Esophagus muscularis mucosa (tissue), 3 donors: Measurements from ENCODE around the gene NKAIN2.

Source experiments
- POLR2A ChIP-seq: fragments of 450-650 bp; IDR thresholded peaks from one replicate; pipeline ENCODE4 v1.6.1; 2017; ENCODE audit warnings: antibody characterized with exemption, moderate library complexity, mild to moderate bottlenecking, low read depth
- TF ChIP-seq, protein P1 (sequence below), 3 experiments: fragments of 200-600 bp in 2 of 3; fragments of 450-650 bp in 1 of 3; sonication (generic) in 2 of 3; IDR thresholded peaks; one replicate each; pipeline ENCODE4 v1.5.1; 2017 to 2019; ENCODE audit warnings: antibody characterized with exemption in 3 of 3, mild to moderate bottlenecking in 2 of 3, moderate library complexity in 1 of 3

DNA sequence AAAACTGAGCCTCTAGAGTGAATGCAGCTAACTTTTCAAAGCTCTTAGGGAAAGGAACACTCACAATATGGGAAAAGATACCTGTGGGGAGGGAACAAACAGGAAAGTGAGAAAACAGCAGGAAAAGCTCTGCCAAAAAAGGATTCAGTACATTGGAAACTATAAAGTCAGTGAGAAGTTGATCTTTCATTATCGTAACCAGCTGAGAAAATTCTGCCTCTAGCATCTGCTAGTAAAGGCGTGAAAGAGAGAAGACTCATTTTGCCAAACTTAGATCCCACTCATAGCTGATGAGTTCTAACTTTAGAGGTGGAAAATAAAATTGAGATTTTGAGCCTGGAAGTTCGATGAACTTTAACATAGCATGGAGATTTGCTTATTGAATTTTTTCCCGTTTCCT is 836.8 kb downstream of the NKAIN2 start:
- TF ChIP-seq, protein P1, sequence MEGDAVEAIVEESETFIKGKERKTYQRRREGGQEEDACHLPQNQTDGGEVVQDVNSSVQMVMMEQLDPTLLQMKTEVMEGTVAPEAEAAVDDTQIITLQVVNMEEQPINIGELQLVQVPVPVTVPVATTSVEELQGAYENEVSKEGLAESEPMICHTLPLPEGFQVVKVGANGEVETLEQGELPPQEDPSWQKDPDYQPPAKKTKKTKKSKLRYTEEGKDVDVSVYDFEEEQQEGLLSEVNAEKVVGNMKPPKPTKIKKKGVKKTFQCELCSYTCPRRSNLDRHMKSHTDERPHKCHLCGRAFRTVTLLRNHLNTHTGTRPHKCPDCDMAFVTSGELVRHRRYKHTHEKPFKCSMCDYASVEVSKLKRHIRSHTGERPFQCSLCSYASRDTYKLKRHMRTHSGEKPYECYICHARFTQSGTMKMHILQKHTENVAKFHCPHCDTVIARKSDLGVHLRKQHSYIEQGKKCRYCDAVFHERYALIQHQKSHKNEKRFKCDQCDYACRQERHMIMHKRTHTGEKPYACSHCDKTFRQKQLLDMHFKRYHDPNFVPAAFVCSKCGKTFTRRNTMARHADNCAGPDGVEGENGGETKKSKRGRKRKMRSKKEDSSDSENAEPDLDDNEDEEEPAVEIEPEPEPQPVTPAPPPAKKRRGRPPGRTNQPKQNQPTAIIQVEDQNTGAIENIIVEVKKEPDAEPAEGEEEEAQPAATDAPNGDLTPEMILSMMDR (IDR thresholded peaks at IDR 0.05): no peak
- no peak for TF ChIP-seq POLR2A
